Measurements from ENCODE around the gene TFF1. TPM values are rescaled to one million over a fixed set of nuclear protein-coding genes. Genes with fewer than 3 reads are reported as not detected.

TFF1 gene
- not detected in 2 replicates for total RNA-seq

DNA sequence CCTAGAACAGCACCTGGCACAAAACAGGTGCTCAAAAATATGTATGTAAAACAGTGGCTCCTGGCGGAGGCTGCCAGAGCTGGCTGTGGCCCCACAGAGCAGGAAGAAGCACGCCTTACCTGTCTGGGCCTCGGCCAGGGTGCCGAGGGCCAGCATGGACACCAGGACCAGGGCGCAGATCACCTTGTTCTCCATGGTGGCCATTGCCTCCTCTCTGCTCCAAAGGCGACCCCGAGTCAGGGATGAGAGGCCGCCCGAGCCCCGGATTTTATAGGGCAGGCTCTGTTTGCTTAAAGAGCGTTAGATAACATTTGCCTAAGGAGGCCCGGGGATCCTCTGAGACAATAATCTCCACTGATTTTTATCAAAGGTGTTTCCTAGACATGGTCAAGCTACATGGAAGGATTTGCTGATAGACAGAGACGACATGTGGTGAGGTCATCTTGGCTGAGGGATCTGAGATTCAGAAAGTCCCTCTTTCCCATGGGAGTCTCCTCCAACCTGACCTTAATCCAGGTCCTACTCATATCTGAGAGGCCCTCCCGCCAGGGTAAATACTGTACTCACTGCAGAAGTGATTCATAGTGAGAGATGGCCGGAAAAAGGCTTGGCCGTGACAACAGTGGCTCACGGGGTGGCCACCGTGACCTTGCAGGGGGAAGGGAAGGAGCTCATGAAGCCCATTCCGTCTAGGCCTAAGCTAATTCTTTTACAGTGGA is at the start of gene TFF1:
Gene TFF1 (minus strand): TSS at position 244 of the 719 bp plus-strand sequence. CDS start 40 bp downstream, at position 204.
- Histone ChIP-seq H3K4me3 (ENCODE audit: low read depth, low read length) (no peak within 1 kb of the TSS), H3K36me3 (ENCODE audit: control insufficient read depth, insufficient read depth, low read length) (no peaks in the 10 kb centered on the region), H3K27me3 (ENCODE audit: control insufficient read depth, insufficient read depth, low read length) (peaks cover 17% of the 10 kb centered on the region)
- no peak for DNase-seq (ENCODE audit: low read depth)
- TF ChIP-seq, protein P1, sequence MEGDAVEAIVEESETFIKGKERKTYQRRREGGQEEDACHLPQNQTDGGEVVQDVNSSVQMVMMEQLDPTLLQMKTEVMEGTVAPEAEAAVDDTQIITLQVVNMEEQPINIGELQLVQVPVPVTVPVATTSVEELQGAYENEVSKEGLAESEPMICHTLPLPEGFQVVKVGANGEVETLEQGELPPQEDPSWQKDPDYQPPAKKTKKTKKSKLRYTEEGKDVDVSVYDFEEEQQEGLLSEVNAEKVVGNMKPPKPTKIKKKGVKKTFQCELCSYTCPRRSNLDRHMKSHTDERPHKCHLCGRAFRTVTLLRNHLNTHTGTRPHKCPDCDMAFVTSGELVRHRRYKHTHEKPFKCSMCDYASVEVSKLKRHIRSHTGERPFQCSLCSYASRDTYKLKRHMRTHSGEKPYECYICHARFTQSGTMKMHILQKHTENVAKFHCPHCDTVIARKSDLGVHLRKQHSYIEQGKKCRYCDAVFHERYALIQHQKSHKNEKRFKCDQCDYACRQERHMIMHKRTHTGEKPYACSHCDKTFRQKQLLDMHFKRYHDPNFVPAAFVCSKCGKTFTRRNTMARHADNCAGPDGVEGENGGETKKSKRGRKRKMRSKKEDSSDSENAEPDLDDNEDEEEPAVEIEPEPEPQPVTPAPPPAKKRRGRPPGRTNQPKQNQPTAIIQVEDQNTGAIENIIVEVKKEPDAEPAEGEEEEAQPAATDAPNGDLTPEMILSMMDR (IDR thresholded peaks at IDR 0.05; ENCODE audit: insufficient read depth, low read length, poor library complexity, severe bottlenecking), result no peak

- TF ChIP-seq, protein P1 (IDR thresholded peaks at IDR 0.05; ENCODE audit: insufficient read depth, low read length, poor library complexity, severe bottlenecking), result no peak
- H3K4me3 ChIP-seq (ENCODE audit: low read depth, low read length), result no peak overlapping the region
- H3K27me3 ChIP-seq (ENCODE audit: control insufficient read depth, insufficient read depth, low read length), result no peaks in the 10 kb centered on the region
- DNase-seq (ENCODE audit: low read depth), result peak; percentile 85
- H3K36me3 ChIP-seq (ENCODE audit: control insufficient read depth, insufficient read depth, low read length), result no peaks in the 10 kb centered on the region
These were observed 48.8 kb upstream of the TFF1 start for GRCh38 chr21:42414928-42415769.

GRCh38 chr21:42414553-42414927 is 48.2 kb upstream of the TFF1 start:
- DNase-seq (ENCODE audit: low read depth), result no peak
- H3K27me3 ChIP-seq (ENCODE audit: control insufficient read depth, insufficient read depth, low read length), result no peaks in the 10 kb centered on the region
- H3K36me3 ChIP-seq (ENCODE audit: control insufficient read depth, insufficient read depth, low read length), result no peaks in the 10 kb centered on the region
- H3K4me3 ChIP-seq (ENCODE audit: low read depth, low read length), result no peak overlapping the region
- TF ChIP-seq, protein P1 (IDR thresholded peaks at IDR 0.05; ENCODE audit: insufficient read depth, low read length, poor library complexity, severe bottlenecking), result no peak

DNA sequence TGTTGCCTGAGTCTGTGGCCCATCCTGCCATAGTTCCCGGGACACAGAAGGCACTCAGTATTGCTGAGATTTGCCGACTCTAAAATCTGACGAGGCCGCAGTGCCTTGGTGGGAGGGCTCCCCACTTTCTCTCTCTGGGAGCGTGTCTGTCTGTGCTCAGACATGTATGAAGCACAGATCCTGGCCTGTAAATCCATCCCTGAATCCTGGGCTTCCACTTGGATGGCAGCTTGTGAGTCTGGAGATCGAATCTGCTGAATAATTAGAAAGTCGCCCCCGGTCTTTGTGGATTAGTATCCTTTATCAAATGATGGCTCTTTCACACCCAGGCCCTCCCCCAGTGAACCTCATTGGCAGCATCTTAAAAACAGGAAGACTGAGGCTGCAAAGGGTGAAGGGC is 47.7 kb upstream of the TFF1 start:
- no peaks in the 10 kb centered on the region for H3K36me3 ChIP-seq (ENCODE audit: control insufficient read depth, insufficient read depth, low read length)
- no peak for DNase-seq (ENCODE audit: low read depth)
- no peaks in the 10 kb centered on the region for H3K27me3 ChIP-seq (ENCODE audit: control insufficient read depth, insufficient read depth, low read length)
- TF ChIP-seq, protein P1 (IDR thresholded peaks at IDR 0.05; ENCODE audit: insufficient read depth, low read length, poor library complexity, severe bottlenecking), result no peak
- H3K4me3 ChIP-seq (ENCODE audit: low read depth, low read length), result no peak overlapping the region

DNA sequence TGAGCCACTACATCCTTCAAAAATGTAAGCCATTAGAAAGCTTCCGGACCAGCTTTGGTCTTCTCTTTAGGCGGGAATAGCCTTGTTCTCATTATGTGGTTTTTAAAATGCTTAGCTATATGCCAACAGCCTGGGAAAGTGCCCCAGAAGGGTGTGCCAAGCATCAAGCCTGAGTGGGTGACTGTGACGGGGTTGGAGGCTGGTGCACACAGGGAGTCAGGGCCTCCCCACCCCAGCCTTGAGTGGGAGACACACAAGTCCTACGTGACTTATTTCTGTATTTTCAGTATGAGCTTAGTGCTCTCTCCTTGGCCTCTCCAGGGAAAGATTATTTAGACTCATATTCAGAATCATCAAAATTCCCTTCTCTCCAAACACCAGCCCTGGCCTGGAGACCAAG is 47.2 kb upstream of the TFF1 start:
- Histone ChIP-seq H3K27me3 (ENCODE audit: control insufficient read depth, insufficient read depth, low read length) (no peaks in the 10 kb centered on the region), H3K4me3 (ENCODE audit: low read depth, low read length) (no peak overlapping the region), H3K36me3 (ENCODE audit: control insufficient read depth, insufficient read depth, low read length) (no peaks in the 10 kb centered on the region)
- DNase-seq (ENCODE audit: low read depth), result no peak
- TF ChIP-seq, protein P1 (IDR thresholded peaks at IDR 0.05; ENCODE audit: insufficient read depth, low read length, poor library complexity, severe bottlenecking), result no peak

All from kidney epithelial cell (primary cell).